HS-5 (cell line): ENCODE measurements around the gene MYO1H.
"Not testable (repeated sequence)": the region's sequence is repeated elsewhere in the genome, so short reads cannot be mapped to it uniquely, and the experiment has no call there.

Source experiments
- DNase-seq: peaks from one replicate; pipeline ENCODE4 v3.0.0-alpha.2; 2012; ENCODE audit warnings: low read depth

The MYO1H gene

DNA sequence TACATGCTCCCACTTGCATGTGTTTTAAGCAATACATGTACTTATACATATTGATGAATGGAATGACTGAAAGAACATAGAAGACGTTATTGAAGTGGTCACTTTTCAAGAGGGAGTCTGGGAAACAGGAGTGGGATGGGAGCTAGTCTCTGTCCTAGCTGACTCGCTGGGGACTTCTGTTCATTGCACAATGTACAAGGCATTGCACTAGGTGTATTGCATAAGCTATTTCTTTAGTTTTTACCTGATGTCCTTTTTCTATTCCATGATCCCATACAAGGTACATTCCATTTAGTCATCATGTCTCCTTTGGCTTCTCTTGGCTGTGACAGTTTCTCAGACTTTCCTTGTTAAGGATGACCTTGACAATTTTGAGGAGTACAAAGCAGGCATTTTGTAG, 4.0 kb upstream of the MYO1H start:
- no peak for DNase-seq

DNA sequence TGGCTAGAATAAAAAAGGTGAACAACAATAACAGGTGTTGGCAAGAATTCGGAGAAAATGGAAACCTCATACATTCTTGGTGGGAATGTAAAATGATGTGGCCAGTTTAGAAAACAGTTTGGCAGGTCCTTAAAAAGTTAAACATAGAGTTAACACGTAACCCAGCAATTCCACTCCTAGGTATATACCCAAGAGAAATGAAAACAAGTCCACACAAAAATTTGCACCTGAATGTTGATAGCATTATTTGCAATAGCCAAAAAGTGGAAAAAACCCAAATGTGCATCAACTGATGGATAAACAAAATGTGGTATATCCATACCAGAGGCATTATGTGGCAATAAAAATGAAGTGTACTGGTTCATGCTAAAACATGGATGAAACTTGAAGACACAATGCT, 2.3 kb upstream of the MYO1H start:
- no peak for DNase-seq

DNA sequence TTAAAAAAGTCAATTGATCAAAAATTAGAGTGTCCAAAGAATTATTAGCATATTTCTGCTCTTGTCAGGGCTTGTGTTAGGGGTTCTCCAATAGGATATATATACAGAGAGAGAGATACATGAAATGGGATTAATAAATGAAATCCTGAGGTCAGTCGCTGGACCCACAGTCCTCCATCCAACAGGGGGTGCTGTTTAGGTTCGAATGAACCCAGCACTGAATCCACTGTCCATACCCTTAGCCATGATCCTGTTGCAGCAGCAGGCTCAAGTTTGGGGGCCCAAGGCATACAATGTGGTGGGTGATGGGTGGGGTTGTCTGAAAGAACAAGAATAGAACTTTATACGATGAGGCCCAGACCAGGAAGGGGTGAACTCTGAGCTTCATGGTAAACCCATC, 780 bp upstream of the MYO1H start:
- DNase-seq, result no peak

DNA sequence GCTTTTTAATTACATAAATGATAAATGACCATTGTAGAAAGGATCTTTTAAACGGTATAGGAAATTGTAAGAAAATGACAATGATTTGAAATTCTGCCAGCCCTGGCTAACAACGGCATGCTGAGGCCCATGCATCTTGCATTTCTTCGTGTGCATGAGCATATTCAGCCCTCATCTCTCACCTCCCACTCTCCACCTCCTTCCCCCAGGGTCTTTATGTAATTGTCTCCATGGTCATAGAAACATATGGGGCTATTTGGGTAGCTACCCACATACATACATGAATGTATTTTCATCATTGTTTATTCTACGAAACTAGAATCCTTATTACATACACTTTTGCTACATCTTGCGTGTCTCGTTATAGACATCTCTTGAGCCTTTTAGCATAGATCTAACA, 4.5 kb downstream of the MYO1H start:
- DNase-seq, result no peak

DNA sequence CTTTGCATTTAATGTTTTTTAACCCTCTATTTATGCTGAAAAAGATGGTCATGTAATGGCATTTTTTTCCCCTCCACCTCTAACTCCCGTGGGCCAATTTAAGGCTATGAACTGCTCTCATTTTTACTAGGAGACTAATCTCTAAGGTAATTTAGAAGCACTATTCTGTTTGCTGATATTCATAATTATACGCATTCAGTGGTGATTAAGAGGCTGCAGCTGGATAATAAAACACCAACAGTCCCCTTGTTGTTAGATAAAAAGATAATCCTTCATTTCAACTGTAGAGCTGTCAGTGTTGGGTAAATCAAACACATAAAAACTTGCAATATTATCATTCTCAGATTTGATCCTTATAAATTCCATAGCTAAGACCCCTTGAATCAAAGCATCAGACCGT, 8.9 kb downstream of the MYO1H start:
- DNase-seq, result no peak

DNA sequence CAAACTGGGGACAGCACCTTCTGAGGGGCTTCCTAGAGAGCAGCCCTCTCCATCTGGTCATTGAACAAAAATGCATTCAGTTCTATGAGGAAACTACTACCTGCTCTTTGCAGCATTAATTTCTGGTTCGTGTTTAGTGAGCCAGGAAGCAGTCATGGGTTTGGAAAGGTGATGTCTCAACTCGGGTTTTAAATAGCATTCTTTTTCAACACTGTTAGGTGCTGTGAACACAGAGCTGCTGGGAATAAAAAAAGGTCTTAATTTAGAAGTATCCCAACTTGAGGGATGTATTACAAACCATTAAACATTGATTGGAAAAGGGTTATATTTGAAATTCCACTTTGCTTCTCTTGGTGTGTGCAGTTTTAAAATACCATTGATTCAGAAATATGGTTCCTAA, 9.3 kb downstream of the MYO1H start:
- no peak for DNase-seq

DNA sequence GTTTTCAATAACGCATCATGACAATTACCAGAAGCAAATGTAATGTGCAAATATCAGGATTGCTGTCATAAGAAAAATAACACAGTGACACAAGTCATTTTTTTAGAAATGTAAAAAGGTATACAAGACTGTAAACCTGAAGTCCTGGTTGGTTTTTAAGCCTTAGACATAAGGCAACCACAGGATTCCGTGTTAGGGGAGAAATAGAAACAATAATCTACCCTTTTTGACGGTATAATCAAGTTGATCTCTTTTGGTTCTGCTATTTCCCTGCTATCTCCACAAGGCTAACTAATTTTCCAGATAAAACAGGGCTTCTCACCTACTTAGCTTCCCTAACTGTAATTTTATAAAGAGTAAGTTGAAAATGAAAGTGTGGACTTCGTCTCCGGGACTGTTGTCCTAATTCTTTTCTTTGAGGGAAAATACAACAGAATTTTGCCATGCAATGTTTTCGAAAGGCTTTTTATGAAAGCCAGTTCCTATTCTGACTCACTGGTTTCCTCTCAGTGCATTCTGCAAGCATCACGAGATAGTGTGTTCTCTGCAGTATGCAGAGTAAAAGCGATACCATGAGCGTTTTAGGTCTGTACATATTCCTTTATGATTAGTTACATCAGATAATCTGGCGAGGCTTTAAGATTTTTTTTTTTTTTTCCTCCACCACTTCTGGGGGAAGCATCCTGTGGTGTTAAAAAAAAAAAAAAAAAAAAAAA, 10.6 kb downstream of the MYO1H start:
- DNase-seq, result no peak

DNA sequence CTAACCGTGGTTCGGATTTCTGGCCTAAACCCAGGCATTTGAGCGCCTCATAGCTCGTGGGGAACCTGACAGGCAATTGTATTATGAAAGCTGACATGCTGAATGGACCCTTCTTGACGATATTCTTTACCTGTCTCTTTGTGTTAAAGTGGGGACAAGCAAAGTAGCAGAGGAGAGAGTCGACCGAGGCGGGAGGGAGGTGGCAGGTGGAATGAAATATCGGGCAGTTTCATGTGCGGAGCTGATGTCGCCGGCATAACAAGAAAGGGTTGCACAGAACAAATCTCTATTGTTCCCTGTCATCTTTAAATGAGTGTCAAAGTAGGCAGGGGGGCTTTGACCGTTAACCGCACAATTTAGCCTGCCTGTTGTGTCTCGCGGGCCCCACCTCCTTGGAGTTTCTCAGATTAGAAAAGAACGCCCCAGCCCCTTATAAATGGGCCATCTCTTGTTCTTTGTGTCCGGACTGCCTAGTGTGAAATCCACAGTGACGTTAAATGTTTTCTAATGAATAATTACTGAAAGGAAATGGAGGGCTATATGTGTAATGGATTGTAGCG, 11.5 kb downstream of the MYO1H start:
- DNase-seq, result no peak

DNA sequence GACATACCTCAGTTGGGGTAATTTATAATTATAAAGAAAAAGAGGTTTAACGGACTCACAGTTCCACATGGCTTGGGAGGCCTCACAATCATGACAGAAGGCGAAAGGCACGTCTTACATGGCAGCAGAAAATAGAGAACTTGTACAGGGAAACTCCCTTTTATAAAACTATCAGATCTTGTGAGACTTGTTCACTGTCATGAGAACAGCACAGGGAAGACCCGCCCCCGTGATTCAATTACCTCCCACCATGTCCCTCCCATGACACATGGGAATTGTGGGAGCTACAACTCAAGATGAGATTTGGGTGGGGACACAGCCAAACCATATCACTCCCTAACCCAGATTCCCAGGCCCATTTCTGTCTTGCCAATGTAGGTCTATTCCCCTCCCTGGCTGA, 22.1 kb downstream of the MYO1H start:
- no peak for DNase-seq

DNA sequence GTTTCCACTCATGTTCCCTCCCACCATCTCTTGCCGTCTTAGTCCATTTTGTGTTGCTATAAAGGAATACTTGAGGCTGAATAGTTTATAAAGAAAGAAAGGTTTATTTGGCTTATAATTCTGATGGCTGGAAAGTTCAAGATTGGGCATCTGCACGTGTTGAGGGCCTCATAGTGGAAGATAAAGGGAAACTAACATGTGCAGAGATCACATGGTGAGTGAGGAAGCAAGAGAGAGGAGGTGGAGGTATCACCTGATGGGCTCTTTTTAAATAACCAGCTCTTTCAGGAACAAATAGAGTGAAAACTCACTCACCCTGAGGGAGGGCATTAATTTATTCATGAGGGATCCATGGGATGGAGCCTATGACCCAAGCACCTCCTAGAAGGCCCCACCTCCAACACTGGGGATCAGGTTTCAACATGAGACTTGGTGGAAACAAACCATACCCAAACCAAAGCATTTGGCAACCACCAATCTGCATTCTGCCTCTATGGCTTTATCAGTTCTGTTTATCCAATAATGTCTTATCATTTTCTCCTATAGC, 29.5 kb downstream of the MYO1H start:
- no peak for DNase-seq

DNA sequence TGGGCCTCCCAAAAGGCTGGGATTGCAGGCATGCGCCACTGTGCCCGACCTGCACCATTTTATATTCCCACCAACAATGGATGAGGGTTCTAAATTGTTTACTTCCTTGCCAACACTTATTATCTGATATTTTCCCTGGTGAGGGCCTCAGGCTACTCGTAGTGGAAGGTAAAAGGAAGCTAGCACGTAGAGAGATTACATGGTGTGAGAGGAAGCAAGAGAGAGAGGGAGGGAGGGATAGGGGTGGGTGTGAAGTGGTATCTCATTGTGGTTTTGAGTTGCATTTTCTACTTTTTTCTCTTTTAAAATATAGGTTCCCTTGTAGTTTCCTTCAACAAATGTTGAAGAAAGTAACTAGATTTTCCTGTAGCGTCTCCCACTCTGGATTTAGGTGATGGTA, 30.9 kb downstream of the MYO1H start:
- no peak for DNase-seq

DNA sequence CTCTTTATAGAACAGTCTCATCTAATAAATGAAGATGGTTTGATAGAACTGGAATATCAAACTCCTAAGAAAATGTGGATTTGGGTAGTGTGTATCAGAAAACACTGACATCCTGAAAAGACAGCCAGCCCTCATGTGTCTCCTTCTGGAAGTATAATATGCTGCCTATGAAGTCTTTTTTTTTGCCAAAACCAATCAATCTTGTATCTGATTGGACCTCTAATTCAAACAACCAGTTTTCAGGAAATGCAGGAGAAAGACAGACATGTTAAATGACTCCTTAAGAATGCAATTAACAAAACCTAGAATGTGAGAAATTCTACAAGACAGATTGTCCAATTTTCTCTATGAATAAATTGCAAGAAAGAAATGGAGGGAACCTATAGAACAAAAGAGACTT, 34.3 kb downstream of the MYO1H start:
- no peak for DNase-seq

DNA sequence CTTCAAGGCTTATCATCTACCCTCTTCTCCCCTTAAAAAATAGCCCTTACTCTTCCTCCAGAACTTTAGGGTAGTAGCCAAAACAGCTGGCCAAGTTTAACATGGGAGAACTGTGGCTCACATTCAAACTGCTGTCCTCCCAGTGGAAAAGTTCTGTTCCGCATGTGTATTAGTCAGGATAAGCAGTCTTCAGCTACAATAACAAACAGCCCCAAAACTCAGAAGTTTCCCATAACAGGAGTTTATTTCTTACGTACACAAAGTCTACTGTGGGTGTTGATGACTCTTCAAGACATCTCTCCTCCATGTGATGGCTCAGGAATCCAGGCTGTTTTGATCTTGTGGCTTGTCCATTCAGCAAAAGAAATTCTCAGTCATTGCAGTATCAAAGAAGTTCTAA, 35.5 kb downstream of the MYO1H start:
- no peak for DNase-seq

DNA sequence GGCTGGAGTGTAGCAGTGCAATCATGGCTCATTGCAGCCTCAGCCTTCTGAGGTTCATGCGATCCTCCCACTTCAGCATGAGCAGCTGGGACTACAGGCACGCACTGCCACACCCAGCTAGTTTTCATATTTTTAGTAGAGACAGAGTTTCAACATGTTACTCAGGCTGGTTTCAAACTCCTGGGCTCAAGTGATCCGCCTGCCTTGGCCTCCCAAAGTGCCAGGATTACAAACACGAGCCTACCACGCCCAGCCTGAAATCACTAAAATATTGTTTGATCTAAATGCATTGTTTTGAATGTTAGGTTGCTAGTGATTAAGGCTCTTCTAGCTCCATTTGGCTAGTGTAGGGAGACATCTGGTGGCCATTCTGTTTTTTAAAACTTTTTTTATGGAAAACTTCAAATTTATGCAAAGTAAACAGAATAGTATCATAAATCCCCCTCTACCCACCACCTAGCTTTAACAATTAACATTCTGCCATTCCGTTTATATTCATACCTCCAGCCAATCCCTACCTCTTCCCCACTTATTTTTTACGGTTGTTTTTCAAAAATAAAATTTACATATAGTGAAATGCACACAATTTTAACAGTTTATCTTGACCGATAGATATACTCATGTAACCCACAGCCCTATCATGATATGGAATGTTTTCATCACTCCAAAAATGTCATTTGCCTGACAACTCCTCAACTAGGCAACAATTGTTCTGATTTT, 37.8 kb downstream of the MYO1H start:
- peak; percentile 37 for DNase-seq

DNA sequence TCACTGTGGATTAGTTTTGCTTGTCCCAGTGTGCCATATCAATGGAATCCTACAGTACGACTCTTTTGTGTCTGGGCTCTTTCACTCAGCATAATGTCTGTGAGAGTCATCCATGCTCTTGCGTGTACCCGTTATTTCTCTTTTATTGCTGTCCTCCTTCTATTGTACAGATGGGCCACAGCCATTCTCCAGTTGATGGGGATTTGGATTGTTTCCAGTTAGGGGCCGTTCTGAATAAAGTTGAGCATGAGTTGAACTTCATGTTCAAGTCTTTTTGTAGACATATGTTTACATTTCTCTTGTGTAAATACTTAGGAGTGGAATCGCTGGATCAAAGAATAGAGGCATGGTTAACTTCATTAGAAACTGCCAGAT, 38.3 kb downstream of the MYO1H start:
- no peak for DNase-seq

DNA sequence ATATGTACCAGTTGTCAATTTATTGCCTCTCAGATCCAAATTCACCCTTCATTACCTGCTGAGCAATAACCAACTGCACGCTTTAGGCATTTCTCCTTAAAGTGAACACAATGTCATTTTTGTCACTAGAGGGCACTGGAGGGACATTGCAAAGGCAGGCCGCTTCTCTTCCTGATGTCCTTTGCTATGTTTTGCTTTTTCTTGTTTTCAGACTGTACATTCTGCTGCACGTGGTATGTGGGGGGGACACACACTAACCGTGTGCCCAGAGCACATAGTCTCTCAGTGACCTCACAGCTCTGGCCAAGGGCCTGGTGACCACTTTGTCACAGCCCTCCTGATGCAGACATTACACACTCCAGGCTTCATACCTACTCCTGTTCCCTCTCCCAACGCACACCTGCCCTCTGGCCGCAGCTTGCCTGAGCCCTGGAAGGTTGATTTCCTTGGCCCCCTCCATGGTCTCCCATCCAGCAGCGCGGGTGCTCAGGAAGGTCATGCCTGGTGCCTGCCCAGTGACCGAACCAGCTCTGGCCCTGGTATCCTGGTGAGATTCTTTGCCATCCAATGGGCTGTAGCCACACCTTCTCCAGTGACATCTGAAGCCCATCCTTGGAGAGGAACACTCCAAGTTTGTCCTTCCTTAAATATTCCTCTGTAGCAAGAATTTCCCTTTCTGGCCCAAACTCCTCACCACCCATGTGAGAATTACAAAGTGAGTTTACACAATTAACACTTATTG, 39.9 kb downstream of the MYO1H start:
- DNase-seq, result no peak

DNA sequence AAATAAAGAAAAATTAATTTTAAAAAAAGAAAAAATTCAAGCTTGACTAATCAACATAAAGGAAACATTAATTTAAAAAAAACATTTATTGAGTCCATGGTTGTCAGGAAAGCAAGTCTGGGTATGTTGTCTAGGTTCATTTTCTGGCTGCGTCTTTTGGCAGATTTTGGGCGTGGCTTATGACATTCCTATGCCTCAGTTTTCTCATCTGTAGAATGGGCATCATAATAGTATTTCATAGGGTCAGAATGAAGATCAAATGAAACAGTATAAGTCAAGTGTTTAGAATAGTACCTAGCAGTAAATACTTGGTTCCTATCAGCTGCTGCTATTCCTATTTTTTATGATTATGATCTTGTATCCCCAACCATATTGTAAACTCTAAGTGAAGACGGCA, 40.5 kb downstream of the MYO1H start:
- no peak for DNase-seq

DNA sequence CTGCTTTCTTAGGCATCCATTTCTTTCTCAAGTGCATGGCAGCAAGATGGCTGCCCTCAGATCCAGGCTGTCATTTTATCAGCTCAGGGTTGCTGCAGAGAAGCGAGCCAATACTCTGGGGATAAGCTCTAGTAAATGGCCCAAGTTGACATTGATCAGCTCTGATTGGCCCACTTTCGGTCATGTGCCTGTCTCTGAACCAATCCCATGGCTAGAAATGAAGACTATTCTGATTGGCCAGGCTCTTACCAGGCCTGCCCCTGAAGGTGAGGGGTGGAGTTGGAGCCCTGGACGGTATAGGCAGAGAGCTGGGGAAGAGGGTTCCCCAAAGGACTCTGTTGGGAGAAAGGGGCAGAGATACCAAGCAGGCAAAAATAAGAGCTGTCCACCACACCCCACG, 41.4 kb downstream of the MYO1H start:
- no peak for DNase-seq

DNA sequence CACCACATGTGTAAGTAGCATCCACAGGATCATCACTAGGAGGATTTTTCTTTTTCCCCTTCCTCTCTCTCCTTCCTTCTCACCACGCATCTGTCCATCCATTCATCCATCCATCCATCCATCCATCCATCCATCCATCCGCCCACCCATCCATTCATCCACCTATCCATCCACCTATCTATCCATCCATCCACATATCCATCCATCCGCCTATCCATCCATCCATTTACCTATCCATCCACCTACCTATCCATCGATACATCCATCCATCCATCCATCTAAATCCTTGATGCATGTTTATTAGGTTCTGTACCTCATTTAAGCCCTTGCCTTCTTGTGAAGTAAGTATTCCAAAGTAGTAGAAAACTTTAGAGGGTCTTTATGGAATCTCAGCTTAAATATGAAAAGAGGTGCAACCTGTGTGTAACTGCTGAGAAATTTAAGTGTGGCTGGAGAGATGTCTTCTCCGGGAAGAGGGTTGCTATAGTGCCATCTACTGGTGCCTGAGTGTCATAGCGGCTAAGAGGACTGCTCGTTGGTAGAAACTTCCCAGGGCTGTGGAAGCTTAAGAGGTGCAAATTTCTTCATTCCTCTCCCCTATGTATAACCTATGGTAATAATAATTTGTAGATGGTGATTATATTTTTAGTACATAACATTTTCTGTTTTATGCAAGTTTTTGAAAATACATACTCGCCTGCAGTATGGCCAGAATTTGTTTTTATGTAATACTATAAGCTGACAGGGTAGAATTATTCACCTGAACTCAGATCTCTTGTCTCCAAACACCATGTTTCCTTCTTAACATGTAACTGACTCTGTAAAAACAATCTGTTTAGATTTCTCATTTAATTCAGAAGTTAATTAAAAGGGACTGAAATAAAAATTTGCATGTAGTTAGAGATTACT, 46.0 kb downstream of the MYO1H start:
- peak; percentile 18 for DNase-seq

DNA sequence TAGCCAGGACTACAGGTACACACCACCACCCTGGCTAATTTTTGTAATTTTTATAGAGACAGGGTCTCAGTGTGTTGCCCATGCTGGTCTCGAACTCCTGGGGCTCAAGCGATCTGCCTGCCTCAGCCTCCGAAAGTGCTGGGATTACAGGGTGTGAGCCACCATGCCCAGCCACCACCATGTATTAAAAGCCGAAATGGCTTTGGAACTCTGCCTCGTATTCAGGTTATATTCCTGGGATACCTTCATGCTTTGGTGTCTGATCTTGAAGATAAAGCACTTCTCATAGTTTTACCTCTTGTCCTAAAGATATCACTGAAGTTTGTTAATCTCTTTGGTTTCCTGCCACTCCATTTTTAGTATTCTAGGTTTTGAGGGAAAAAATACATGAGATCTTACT, 47.2 kb downstream of the MYO1H start:
- no peak for DNase-seq

DNA sequence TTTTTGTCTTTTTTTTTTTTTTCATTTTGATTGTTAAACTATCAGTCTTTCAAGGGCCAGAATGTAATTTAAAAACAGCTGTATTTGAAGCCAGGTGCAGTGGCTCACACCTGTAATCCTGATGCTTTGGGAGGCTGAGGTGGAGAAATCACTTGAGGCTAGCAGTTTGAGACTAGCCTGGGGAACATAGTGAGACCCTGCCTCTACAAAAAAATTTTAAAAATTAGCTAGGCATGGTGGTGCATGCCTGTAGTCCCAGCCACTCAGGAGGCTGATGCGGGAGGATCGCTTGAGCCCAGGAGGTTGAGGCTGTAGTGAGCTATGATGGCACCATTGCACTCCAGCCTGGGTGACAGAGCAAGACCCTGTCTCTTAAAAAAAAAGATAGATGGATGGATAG, 57.1 kb downstream of the MYO1H start:
- DNase-seq, result not testable (repeated sequence)

DNA sequence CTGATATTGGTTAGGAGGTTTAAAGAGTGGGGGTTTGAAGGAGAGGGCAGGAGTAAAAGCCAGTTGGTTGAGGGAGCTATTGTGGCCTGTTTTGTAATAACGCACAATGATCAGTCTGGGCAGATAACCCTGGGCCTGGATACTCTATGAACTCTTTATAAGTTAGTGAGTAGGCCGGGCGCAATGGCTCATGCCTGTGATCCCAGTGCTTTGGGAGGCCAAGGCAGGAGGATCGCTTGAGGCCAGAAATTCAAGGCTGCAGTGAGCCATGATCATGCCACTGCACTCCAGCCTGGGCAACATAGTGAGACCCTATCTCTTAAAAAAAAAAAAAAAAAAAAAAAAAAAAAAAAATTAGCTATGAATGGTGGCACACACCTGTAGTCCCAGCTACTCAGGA, 58.4 kb downstream of the MYO1H start:
- DNase-seq, result not testable (repeated sequence)
